Trophoblast cell (in vitro differentiated cells and primary cell): Measurements from ENCODE around the gene EFNA5.

Source experiments
- DNase-seq, 2 donors: peaks; one replicate each; pipeline ENCODE4 v3.0.0-alpha.2; 2016
- H2AFZ ChIP-seq: 2 replicates; pipeline ENCODE4 v1.6.1; 2013; ENCODE audit warnings: low read length, moderate library complexity, mild to moderate bottlenecking; ENCODE audit not compliant: insufficient read depth, poor library complexity
- H2AK5ac ChIP-seq: 2 replicates; pipeline ENCODE4 v1.6.1; 2013; ENCODE audit warnings: mild to moderate bottlenecking, low read length
- H2BK120ac ChIP-seq: 2 replicates; pipeline ENCODE4 v1.6.1; 2013; ENCODE audit warnings: low read length, mild to moderate bottlenecking, moderate library complexity; ENCODE audit not compliant: insufficient read depth, poor library complexity
- H2BK12ac ChIP-seq: 2 replicates; pipeline ENCODE4 v1.6.1; 2013; ENCODE audit warnings: mild to moderate bottlenecking, low read length, moderate library complexity
- H2BK5ac ChIP-seq: 2 replicates; pipeline ENCODE4 v1.6.1; 2013; ENCODE audit warnings: low read length, low read depth, moderate library complexity, mild to moderate bottlenecking; ENCODE audit not compliant: poor library complexity
- H3K14ac ChIP-seq: 2 replicates; pipeline ENCODE4 v1.6.1; 2013; ENCODE audit warnings: mild to moderate bottlenecking, low read length
- H3K18ac ChIP-seq: 2 replicates; pipeline ENCODE4 v1.6.1; 2013; ENCODE audit warnings: mild to moderate bottlenecking, low read length
- H3K23ac ChIP-seq: 2 replicates; pipeline ENCODE4 v1.6.1; 2013; ENCODE audit warnings: low read length
- H3K27ac ChIP-seq: 2 replicates; pipeline ENCODE4 v1.5.1; 2013; ENCODE audit warnings: low read depth, mild to moderate bottlenecking, inconsistent platforms, low read length, moderate library complexity
- H3K27me3 ChIP-seq: 2 replicates; pipeline ENCODE4 v1.6.1; 2013; ENCODE audit warnings: inconsistent platforms, mild to moderate bottlenecking, low read length, moderate library complexity; ENCODE audit not compliant: insufficient read depth
- H3K36me3 ChIP-seq, 2 experiments: 1 replicate in 1 of 2; 2 replicates in 1 of 2; pipeline ENCODE4 v1.6.1; 2013; ENCODE audit warnings: low read length in 2 of 2, mild to moderate bottlenecking in 2 of 2, moderate library complexity in 1 of 2; ENCODE audit not compliant: insufficient read depth in 2 of 2, control insufficient read depth in 1 of 2
- H3K4ac ChIP-seq: 2 replicates; pipeline ENCODE4 v1.6.1; 2013; ENCODE audit warnings: low read depth, mild to moderate bottlenecking, low read length, moderate library complexity
- H3K4me1 ChIP-seq, 2 experiments: 1 replicate in 1 of 2; 2 replicates in 1 of 2; pipeline ENCODE4 v1.6.1; 2013; ENCODE audit warnings: low read length in 2 of 2, mild to moderate bottlenecking in 2 of 2, moderate library complexity in 1 of 2; ENCODE audit not compliant: insufficient read depth in 2 of 2, control insufficient read depth in 1 of 2
- H3K4me2 ChIP-seq: 2 replicates; pipeline ENCODE4 v1.6.1; 2013; ENCODE audit warnings: inconsistent platforms, mild to moderate bottlenecking, low read length, moderate library complexity
- H3K4me3 ChIP-seq: 2 replicates; pipeline ENCODE4 v1.5.1; 2013; ENCODE audit warnings: mild to moderate bottlenecking, low read depth, low read length, inconsistent platforms
- H3K79me1 ChIP-seq: one replicate; pipeline ENCODE4 v1.6.1; 2013; ENCODE audit warnings: low read length
- H3K79me2 ChIP-seq: 2 replicates; pipeline ENCODE4 v1.6.1; 2013; ENCODE audit warnings: low read length, mild to moderate bottlenecking; ENCODE audit not compliant: control insufficient read depth, insufficient read depth, poor library complexity
- H3K9ac ChIP-seq: 2 replicates; pipeline ENCODE4 v1.6.1; 2013; ENCODE audit warnings: mild to moderate bottlenecking, low read length
- H3K9me3 ChIP-seq: 2 replicates; pipeline ENCODE4 v1.6.1; 2013; ENCODE audit warnings: low read depth, mild to moderate bottlenecking, control low read depth, inconsistent platforms, low read length; ENCODE audit not compliant: insufficient read depth
- H4K12ac ChIP-seq: 2 replicates; pipeline ENCODE4 v1.6.1; 2013; ENCODE audit warnings: low read depth, mild to moderate bottlenecking, low read length, moderate library complexity
- H4K8ac ChIP-seq: 2 replicates; pipeline ENCODE4 v1.6.1; 2013; ENCODE audit warnings: low read depth, mild to moderate bottlenecking, low read length, moderate library complexity
- H4K91ac ChIP-seq: one replicate; pipeline ENCODE4 v1.6.1; 2013; ENCODE audit warnings: low read depth, mild to moderate bottlenecking, low read length, moderate library complexity
- WGBS: extraction: QIAGEN DNeasy Blood & Tissue Kit; methylation state at CpG from one replicate; pipeline ENCODE4 v1.1.7; 2013; ENCODE audit warnings: missing lambda C conversion rate; ENCODE audit not compliant: insufficient read length, insufficient coverage; ENCODE audit errors: extremely low coverage; 5-methylcytosine and 5-hydroxymethylcytosine counted together

EFNA5 gene

DNA sequence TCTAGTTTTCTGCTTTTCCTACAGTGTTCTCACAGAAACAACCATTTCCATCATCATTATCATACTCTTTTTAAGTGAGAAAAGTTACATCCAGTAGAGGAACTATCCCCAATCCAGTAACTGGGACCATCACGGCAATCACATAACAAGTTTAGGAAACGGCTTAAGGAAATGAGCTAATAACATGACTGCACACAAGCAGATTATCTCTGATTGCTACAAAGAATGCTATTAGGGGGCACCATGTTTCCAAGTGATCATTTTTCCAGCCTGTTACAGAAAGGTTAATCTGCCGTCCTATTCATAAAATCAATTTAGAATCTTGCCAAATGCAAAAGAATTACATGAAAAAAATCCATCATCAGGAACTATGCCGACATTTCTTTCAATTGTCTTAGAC is 94.6 kb downstream of the EFNA5 start:
- Histone ChIP-seq H3K4me2 (no peak overlapping the region), H3K4ac (no peak overlapping the region), H3K4me1 (peaks cover 7 to 16% of the 10 kb centered on the region in 2 experiments), H3K36me3 (no peaks in the 10 kb centered on the region), H2BK12ac (no peak overlapping the region), H3K79me1 (peaks cover under 1% of the 10 kb centered on the region), H3K27ac (no peak overlapping the region), H3K14ac (no peak overlapping the region), H4K91ac (no peak overlapping the region), H3K4me3 (no peak overlapping the region), H3K27me3 (no peaks in the 10 kb centered on the region), H4K12ac (no peak overlapping the region), H2BK5ac (no peak overlapping the region), H3K79me2 (no peaks in the 10 kb centered on the region), H3K23ac (no peak overlapping the region), H3K18ac (no peak overlapping the region), H4K8ac (no peak overlapping the region), H3K9ac (no peak overlapping the region), H2BK120ac (no peak overlapping the region), H3K9me3 (no peaks in the 10 kb centered on the region), H2AFZ (no peak overlapping the region), H2AK5ac (no peak overlapping the region)
- no peak for DNase-seq
- WGBS: no CpG with 5 or more reads among the region's 4 CpGs

DNA sequence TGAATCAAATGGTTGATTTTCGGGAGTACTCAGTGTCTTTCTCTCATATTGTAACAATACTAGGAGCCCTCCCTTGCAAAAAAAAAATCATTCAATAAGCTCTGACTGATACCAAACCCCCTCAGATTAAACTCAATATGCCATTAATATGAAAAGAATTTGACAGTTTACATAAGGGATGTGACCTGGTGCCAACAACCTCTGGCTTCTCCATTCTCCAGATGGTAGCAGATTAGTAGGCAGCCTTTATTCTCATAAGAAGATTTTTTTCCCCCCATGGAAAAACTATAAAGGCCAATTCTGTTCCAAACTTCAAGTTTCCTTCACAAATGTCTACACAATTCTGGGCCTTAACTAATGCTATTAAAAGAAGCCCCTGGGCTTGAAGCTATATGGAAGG is 96.5 kb downstream of the EFNA5 start:
- no peak overlapping the region for H2BK12ac ChIP-seq
- H3K27ac ChIP-seq: no peak overlapping the region
- no peak overlapping the region for H4K8ac ChIP-seq
- H3K4me3 ChIP-seq: no peak overlapping the region
- H3K4me1 ChIP-seq: peaks cover 12 to 21% of the 10 kb centered on the region in 2 experiments
- no peak for DNase-seq
- no peaks in the 10 kb centered on the region for H3K27me3 ChIP-seq
- H3K23ac ChIP-seq: no peak overlapping the region
- no peak overlapping the region for H3K18ac ChIP-seq
- H2AK5ac ChIP-seq: no peak overlapping the region
- H3K79me2 ChIP-seq: no peaks in the 10 kb centered on the region
- H4K12ac ChIP-seq: no peak overlapping the region
- no peak overlapping the region for H3K4ac ChIP-seq
- H3K9me3 ChIP-seq: no peaks in the 10 kb centered on the region
- H3K36me3 ChIP-seq: no peaks in the 10 kb centered on the region
- no peak overlapping the region for H4K91ac ChIP-seq
- no peak overlapping the region for H2BK5ac ChIP-seq
- peaks cover 6% of the 10 kb centered on the region for H3K79me1 ChIP-seq
- no peak overlapping the region for H3K4me2 ChIP-seq
- WGBS: no CpG with 5 or more reads among the region's 1 CpG
- H3K14ac ChIP-seq: no peak overlapping the region
- H2AFZ ChIP-seq: no peak overlapping the region
- H2BK120ac ChIP-seq: no peak overlapping the region
- H3K9ac ChIP-seq: no peak overlapping the region

DNA sequence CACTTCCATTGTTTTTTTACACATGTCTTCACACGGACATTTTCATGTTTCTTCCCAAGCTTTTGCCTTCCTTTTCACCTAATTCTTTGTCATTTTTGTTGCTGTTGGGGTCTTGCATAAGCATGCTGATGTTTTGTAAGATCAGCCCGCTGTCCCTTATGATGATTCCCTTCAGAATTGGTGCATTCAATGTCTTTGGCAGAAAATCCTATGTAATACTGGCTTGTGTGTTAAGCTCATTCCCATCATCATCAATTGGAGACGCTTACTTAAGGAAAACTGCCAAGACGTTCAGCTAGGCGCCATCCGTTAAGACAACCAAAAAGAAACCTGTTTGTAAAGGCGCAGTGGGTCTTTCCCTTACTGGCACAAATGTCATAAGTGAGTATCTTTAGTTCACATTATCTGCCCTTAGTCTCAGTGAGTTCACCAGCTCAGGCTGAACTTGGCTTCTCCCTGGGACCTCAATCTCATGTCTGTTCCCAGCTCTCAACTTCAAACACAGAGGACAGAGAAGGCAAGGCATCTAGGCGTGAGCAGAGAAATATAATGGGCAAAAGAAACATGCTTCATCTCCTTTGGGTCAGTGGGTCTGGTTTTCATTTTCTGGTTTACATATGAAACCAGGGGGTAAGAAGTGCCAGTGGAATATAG is 97.9 kb downstream of the EFNA5 start:
- no peaks in the 10 kb centered on the region for H3K36me3 ChIP-seq
- H3K27me3 ChIP-seq: no peaks in the 10 kb centered on the region
- H2AFZ ChIP-seq: no peak overlapping the region
- no CpG with 5 or more reads among the region's 8 CpGs for WGBS
- no peak overlapping the region for H3K18ac ChIP-seq
- no peak overlapping the region for H4K12ac ChIP-seq
- H4K8ac ChIP-seq: no peak overlapping the region
- peaks cover 9% of the 10 kb centered on the region for H3K79me1 ChIP-seq
- H3K14ac ChIP-seq: no peak overlapping the region
- H3K9me3 ChIP-seq: no peaks in the 10 kb centered on the region
- no peak overlapping the region for H2AK5ac ChIP-seq
- no peaks in the 10 kb centered on the region for H3K79me2 ChIP-seq
- H3K4me2 ChIP-seq: no peak overlapping the region
- H3K23ac ChIP-seq: no peak overlapping the region
- H3K4ac ChIP-seq: no peak overlapping the region
- H3K9ac ChIP-seq: no peak overlapping the region
- no peak overlapping the region for H3K4me3 ChIP-seq
- DNase-seq: no peak
- H2BK5ac ChIP-seq: no peak overlapping the region
- H2BK12ac ChIP-seq: peak overlapping the region; percentile 1
- peaks cover 12 to 21% of the 10 kb centered on the region in 2 experiments for H3K4me1 ChIP-seq
- no peak overlapping the region for H4K91ac ChIP-seq
- no peak overlapping the region for H2BK120ac ChIP-seq
- H3K27ac ChIP-seq: no peak overlapping the region

DNA sequence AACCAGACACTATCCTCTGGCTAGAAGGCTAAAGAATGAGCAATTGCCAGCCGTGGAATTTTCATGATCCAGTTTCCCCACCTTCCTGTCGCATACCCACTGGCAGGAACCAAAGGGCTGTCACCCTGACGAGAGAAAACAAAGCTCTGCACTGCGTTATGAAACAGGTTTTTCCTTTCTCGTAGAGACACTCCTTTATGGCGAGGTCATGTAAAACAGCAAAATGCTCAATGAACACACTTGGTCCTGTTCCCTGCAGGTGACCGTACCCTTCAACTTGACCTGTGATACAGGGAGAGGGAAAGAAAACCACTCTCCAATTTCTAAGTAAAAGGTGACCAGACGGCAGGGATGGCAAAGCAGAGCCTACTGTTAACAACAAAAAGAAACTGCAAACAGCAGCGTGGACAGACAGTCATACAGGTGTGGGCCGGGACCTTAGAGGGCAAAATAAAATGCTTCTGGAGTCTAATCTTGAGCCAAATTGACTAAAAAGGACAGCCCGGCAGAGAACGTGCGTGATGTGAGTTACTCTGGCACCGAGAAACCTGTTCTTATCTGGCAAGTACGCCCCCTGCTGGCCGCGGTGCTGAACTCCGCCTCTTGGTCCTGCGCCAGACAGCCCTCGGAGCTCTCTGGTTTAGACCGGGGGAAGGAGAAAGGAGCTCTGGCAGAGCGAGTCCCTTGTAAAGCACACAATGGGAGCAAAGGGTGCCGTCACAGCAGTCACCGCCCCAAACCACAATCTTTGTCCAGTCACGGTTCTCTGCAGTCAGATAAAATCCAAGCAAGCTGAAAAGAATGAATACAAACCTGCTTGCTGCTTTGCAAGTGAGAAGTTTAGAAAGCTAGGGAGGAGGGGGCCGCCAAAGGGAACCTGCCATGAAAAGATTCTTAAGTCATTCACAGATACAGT is 98.9 kb downstream of the EFNA5 start:
- H2BK5ac ChIP-seq: no peak overlapping the region
- H3K4me3 ChIP-seq: no peak overlapping the region
- no peaks in the 10 kb centered on the region for H3K79me2 ChIP-seq
- peaks cover 9% of the 10 kb centered on the region for H3K79me1 ChIP-seq
- peak overlapping the region; percentile 71 for H3K4me2 ChIP-seq
- H2AFZ ChIP-seq: peak overlapping the region; percentile 3
- peak overlapping the region; percentile 35 for H3K27ac ChIP-seq
- peaks cover 9 to 13% of the 10 kb centered on the region in 2 experiments for H3K4me1 ChIP-seq
- no peak overlapping the region for H3K23ac ChIP-seq
- H4K12ac ChIP-seq: no peak overlapping the region
- no peak overlapping the region for H4K91ac ChIP-seq
- H3K9ac ChIP-seq: no peak overlapping the region
- no peak overlapping the region for H3K18ac ChIP-seq
- no peaks in the 10 kb centered on the region for H3K9me3 ChIP-seq
- H2AK5ac ChIP-seq: no peak overlapping the region
- no peak overlapping the region for H3K14ac ChIP-seq
- H2BK120ac ChIP-seq: no peak overlapping the region
- H3K27me3 ChIP-seq: no peaks in the 10 kb centered on the region
- peak; percentile 99 for DNase-seq
- no peak overlapping the region for H4K8ac ChIP-seq
- H3K36me3 ChIP-seq: no peaks in the 10 kb centered on the region
- no CpG with 5 or more reads among the region's 26 CpGs for WGBS
- peak overlapping the region; percentile 25 for H2BK12ac ChIP-seq
- no peak overlapping the region for H3K4ac ChIP-seq
